HG03558 (cell line): Measurements from ENCODE around the gene FAM174A.

ENCODE experiments used
- ATAC-seq: cut with Tn5 transposase; IDR thresholded peaks from one replicate; pipeline ENCODE4 v1.9.1; 2021; ENCODE audit warnings: moderate number of reproducible peaks; ENCODE audit not compliant: unreplicated experiment; ENCODE audit errors: extremely low read depth

FAM174A gene

DNA sequence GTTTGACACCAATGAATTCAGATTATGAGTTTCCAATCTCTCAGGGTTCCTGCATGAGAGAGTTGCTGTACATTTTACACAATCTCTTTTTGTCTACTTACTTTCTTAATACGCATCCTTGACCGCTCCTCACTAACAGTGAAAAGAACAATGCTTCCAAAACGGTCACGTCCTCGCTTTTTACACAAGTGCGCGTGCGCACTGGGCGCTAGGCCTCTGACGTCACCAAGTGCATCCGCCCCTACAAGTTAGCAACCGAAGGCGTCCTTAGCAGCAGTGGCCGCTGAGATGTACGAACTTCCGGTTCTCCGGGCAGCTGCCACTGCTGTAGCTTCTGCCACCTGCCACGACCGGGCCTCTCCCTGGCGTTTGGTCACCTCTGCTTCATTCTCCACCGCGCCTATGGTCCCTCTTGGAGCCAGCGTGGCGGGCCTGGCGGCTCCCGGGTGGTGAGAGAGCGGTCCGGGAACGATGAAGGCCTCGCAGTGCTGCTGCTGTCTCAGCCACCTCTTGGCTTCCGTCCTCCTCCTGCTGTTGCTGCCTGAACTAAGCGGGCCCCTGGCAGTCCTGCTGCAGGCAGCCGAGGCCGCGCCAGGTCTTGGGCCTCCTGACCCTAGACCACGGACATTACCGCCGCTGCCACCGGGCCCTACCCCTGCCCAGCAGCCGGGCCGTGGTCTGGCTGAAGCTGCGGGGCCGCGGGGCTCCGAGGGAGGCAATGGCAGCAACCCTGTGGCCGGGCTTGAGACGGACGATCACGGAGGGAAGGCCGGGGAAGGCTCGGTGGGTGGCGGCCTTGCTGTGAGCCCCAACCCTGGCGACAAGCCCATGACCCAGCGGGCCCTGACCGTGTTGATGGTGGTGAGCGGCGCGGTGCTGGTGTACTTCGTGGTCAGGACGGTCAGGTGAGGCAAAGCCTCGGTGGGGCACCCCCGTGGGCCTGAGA, at the start of gene FAM174A:
FAM174A (plus strand) TSS at position 315 of the 946 bp plus-strand sequence; CDS start at position 472, 157 bp downstream.
- ATAC-seq = peak; percentile 97

DNA sequence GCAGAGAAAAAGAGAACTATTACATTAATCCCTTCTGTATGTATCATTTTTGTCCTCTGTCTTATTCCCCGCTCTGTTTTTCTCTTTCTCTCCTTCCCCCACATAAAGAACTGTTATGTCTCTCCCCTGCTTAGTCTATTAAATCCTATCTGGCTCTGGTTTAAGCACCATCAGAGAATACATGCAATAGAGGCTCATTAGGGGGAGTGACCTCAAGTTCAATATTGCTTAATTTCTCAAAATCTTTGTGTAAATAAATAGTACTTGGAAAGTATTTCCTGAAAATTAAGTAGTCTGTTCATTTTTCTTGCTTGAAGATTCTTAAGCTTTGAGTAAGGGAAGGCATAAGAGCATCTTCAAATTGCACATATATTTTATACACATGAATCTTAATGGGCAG, 41.2 kb upstream of the FAM174A start:
- ATAC-seq = no peak

DNA sequence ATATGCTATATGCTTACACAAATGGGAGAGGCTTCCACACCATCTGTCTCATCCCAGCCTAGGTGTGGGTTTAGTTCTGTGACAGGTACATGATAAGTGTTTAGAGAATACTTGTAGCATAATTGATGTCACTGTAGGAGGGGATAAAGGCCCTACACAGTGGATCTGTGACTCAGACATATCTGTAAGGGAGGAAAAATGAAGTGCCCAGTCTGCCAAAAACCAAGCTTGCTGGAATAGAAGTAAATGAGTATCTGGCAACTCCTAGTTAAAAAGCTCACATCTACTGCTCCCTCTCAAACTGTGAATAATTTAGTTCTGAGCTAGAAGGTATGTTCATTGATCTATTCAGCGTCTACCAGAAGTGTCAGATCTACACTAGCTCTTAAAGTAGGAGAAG, 38.9 kb upstream of the FAM174A start:
- no peak for ATAC-seq

DNA sequence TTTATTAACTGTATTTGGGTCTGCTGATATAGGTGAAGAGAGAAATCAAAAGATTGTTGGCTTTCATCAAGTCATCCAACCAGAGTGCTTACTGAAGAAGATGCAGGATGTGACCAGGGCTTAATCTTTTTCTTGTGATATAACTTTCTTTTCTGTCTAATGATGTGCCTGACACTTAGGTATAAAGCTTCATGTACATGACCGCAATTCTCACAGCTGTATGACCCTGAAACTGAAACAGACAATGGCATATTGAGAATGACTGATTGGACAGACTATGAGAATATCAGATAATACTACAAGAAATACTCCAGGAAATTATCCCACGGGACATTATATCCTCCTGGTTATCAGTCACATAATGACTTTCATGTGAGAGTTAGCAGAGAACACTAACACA, 32.5 kb upstream of the FAM174A start:
- ATAC-seq = no peak

DNA sequence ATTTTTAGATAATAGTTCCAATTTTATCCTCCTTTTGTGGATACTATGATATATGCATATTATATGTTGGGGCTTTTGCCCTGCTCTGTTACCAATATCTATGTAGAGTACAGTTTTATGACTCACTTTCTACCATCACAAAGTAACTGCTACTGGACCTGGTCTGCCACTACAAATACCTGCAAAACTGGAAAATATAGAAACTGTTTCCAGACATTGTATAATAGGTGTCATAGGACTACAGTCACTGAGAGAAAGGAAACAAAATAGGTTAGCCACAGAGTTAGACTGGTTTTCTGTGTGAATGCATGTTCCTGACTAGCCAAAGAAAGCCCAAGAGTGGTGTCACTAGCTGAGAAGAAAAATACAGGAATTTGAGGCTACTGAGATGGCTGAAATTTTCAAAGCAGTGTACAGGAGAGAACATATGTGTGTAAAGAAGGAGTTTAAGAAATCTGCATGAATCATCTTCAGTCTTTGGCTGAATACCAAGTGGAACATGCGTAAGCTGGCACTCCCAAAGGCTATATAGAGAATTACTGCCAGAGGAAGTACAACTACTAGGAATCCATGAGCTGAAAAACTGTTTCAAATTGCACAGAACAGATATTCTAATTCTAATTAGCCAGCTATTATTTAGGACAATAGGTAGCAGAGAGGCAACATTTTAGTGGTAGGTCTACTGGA, 29.0 kb upstream of the FAM174A start:
- no peak for ATAC-seq

DNA sequence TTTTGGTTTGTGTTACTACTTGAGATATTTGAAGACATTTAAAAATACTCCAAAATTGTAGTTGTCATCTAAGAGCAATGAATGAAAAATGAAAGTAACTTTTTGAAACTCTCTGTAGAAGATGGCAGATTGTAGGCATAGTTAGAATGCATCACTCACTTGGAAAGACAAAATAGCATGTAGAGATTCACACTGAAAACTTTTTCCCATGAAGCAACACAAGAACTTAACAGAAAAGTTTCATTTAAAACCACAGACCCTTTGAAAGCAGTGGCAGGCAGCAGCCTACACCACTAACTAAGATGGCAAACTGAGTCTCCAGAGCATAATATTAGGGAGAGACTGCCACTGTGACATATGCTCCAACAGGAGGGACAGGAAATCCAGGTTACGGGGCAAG, 18.9 kb upstream of the FAM174A start:
- no peak for ATAC-seq

DNA sequence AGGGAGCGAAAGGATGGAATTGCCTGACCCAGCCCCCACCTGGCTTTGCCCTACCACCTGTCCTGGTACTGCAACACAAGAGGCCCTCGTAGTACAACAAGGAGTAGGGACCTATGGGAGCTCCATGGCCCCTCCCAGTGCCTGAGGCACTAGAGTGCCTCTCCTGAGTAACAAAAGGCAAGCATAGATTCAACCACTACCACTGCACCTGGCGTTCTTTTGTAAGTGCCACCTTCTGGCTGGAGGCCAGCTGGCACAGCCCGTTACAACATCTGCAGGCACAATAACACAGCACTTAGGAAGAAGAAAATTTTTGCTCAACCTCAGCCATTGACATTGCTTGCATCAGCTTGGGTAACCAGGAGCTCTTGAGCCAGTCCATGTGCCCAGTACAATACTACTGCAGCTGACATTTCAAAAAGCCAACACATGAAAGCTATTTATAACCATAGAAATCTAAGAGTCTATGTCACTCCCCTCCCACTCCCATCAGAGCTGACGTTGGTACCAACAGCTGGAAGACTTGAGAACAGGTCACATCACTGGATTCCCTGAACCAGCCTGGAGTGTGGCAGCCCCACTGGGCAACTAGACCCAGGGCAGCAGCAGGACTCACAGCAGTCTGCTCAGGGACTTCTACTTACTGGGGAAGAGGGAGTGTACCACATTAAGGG, 17.7 kb upstream of the FAM174A start:
- no peak for ATAC-seq

DNA sequence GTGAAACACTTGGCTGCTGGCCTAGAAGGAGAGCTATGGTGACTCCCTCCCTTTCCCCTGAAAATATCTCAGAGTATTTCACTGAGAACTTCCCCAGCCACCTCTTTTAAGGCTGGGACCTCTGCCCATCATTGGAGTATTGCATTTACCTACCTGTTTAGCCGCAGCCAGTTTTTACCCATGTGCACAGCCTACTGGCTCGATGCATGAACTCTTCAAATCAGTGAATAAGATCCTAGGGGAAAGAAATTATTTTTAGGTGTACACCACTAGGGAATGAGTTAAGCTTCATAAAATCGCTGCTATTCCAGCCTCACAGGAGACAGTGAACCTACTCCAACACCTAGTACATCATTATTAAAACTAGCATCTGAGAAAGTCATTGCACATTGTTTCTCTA, 16.8 kb upstream of the FAM174A start:
- no peak for ATAC-seq

DNA sequence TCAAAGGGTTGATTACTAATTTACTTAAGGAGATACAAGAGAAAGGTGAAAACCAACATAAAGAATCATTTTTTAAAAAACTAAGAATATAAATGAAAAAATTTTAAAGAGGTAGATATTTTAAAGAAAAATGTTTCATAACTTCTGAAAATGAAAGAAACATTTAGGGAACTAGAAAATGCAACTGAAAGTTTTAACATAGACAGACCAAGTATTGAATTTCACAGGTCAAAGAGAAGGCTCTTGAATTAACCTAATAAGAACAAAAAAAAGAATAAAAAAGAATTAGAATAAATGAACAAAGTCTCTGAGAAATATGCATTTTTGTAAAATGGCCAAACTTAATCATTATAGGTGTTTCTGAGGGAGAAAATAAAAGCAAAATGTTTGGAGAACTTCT, 16.1 kb upstream of the FAM174A start:
- ATAC-seq = no peak

DNA sequence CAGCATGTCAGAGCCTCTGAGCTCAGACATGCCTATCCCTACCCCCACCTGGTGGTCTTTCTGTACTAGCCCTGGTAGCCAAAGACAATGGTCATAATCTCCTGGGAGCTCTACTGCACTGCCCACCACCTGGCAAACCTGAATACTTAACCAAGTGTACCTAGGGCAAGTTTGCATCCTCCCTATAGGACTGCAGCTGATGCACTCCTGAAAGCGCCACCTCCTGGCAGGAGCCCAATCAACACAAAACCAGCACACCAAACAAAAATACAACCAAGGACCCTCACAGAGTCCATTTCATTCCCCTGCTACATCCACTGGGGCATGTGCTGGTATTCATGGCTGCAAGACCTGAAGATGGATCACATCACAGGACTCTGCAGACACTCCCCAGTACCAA, 14.8 kb upstream of the FAM174A start:
- no peak for ATAC-seq

DNA sequence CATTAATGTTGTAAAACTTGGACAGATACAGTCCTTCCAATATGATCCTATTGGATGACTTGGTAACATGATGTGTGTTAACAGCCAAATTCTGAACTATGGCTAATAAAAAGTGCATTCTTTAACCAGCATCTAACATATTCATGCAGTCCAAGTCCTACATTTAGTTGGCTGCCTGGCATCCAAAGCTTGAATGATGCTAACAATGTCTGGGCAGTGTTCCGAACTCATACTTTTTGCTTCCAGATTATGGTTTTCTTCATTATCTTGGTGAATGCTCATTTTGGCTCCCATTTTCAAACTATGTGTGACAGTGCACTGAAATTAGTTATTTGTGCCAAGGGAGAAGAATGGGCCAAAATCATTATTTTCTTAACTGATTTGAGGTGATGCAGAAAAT, 2.8 kb downstream of the FAM174A start:
- no peak for ATAC-seq

DNA sequence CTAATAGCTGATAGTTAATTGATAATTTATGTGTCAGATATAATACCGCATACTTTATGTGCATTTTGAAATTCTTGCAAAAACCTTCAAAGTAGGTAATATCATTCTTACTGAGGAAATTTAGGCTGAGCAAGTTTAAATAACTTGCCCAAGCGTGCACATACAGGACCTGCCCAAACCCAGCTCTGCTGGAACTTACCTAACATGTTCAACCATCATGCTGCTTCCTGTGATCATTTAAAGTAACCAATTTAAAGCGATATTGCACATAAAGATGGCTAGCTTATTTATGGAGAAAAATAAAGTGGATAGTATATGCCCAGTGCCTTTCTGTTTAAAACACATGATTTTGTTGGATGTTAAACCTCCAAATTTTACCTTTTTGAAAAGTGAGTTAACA, 4.3 kb downstream of the FAM174A start:
- no peak for ATAC-seq

DNA sequence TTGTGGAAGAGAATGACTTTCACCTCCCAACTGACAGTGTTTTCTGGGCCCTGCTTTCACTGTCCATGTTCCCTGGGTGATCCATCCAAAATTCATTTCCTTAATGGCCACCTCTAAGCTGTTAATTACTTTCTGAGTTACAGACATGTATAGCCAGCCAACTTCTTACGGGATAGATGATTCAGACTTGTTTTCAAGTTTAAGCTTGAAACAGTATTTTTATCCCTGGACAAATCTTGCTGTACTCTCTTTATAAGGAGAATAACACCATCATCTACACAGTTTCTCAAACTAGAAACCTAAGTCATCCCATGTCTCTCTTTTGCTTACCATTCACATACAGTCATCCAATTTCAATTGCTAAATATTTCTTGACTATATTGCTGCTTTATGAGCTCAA, 6.9 kb downstream of the FAM174A start:
- no peak for ATAC-seq

DNA sequence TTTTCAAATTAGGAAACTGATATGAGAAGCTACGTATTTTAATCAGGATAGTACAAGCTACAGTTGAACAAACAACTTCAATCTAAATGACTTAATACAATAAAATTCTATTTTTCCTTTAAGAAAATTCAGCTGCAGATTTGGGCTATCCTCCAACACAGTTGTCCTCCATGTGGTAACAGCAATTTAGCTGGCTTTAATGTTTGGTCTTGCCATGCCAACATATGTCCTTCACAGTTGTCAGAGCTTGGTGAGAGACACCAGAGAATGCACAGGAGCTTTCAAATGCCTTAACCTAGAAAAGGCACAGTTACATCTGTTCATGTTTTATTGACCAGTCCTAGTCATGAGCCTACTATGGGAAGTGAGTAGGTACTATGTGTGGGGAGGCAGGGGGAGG, 10.8 kb downstream of the FAM174A start:
- no peak for ATAC-seq

DNA sequence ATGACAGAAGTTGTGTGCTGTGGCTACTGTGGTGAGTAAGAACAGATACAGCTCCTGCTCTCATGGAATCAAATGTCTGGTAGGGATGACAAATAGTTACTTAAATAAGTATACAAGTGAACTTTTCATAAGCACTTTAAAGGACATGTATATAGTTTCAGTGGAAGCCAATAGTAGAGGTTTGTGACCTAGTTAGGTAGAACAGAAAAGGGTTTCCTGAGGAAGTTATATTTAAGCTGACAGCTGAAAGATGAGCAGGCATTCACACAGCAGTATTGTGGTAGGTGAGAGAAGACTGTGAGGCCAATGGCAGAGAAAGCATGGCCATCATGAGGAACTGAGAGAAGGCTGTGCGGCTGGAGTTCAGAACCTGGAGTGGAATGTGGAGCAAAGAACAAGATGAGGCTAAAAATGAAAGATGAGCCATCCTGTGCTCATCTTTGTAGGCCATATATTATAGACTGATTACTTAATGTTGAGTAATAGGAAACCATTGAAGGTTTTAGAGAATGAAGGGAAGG, 15.4 kb downstream of the FAM174A start:
- ATAC-seq = peak; percentile 84

DNA sequence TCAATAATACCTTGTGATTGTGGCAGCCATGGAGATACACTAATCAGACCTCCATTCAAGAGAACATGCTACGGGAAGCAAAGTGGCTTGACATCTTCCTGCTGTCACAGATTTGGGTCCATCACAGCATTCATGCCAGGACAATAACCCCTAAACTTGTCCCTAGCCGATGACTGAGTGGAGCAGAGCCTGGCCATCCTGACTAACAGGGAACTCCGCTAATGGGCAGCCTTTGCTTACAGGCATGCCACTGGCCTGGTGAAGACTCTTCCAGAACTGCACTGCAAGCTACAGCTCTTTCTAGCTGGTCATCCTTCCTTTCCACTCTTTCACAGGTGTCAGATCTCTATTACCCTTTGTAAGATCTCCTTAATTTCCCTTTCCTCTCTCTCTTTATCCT, 16.0 kb downstream of the FAM174A start:
- ATAC-seq = no peak

DNA sequence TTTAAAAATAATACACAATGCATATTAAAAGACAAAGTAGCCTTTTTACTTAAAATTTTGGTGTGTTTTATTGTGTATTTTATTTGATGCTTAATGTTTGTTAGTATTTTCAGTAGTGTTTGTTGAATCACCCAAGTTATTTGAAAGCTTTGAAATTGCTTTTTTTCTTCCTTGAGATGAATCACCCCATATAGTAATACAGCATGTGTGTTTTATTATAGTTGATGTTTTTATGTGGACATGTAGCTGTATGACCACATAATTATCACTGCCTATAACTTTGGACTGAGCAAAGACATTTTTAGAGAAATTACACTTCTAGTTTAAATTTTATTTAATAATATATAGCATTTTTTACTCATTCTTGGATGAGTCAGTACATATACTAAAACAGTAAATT, 18.0 kb downstream of the FAM174A start:
- no peak for ATAC-seq

DNA sequence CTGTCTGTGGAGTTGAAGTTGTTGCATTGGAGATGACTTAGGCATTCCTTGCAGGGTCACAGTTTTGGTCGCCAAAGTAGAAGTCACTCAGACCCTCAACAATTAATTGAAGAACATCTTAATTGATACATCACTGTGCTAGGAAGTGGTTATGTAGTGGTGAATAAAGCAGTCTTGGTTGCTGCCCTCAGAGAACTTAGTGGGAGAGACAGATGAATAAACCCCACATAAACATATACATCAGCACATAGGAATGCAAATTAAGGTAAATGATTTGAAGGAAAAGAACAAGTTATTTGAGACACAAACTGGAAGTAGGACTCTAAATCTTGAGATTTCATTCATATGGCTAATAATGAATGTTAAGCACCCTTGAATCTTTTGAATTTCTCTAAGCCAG, 25.7 kb downstream of the FAM174A start:
- ATAC-seq = no peak

DNA sequence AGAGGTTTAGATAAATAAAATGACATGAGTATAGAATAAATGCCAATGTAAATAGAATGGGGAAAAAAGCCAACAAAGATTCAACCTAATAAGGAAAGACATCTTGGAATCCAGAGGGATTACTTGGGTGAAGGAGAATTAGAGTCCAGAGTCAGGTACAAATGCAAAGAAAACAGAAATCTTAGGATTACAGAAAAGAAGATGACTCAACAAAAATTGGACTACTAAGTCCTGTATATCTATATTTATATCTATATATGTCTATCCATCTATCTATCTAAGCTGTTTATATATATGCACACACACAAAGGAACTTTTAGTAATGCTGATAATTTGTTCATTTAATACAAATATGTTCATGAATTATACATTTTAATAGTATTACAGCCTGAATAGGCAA, 27.6 kb downstream of the FAM174A start:
- no peak for ATAC-seq

DNA sequence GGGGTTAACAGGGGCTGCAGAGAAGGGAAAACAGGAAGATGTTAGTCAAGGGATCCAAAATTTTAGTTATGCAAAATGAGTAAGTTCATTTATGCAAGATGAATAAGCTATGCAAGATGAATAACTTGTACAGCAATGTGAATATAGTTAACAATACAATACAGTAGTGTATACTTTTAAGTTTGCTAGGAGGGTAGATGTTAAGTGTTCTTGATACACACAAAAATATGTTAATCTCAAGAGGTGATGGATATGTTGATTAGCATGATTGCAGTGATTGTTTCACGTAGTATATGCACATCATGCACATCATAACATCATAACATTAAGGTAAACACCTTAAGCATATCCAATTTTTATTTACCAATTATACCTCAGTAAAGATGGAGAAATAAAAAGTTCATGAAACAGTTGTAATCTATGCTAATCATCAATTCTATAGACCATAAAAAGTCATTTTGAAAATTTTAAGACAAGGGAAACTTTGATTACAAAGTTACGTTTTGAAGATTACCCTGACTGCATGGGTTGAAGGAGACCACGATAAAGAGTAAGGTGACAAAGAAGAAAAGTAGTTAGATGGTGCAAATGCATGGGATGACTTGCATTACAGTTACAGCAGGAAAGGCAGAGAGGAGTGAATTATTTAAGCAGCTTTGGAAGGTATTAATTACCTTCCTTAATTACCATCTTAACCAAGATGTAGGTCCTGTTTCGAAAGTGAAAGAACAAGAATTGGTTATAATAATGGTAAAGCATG, 31.4 kb downstream of the FAM174A start:
- ATAC-seq = no peak
